Transverse colon (tissue), 4 donors: ENCODE measurements around the gene GSKIP. TPM values are rescaled to one million over a fixed set of nuclear protein-coding genes. Genes with fewer than 3 reads are reported as not detected.

Experiments used
- DNase-seq: peaks from one replicate; pipeline ENCODE4 v3.0.0-alpha.2; 2019
- H3K27ac ChIP-seq, 4 donors: fragments of 200-600 bp; sonication (generic); 2 replicates each; pipeline ENCODE4 v1.5.1; 2016 to 2018; ENCODE audit warnings: inconsistent platforms in 4 of 4
- H3K27me3 ChIP-seq: fragments of 200-600 bp; sonication (generic); 2 replicates; pipeline ENCODE4 v1.5.1; 2017; ENCODE audit warnings: inconsistent platforms
- H3K36me3 ChIP-seq, 4 donors: fragments of 200-600 bp; sonication (generic); 2 replicates each; pipeline ENCODE4 v1.5.1; 2017 to 2019; ENCODE audit warnings: inconsistent platforms in 4 of 4
- H3K4me1 ChIP-seq, 4 donors: fragments of 200-600 bp; sonication (generic); 2 replicates each; pipeline ENCODE4 v1.5.1; 2017 to 2020; ENCODE audit warnings: inconsistent platforms in 4 of 4
- H3K4me3 ChIP-seq, 4 donors: fragments of 200-600 bp; sonication (generic); 1 replicate in 1 of 4; 2 replicates in 3 of 4; pipeline versions ENCODE4 v1.5.1 to v1.6.1; 2017 to 2019; ENCODE audit warnings: inconsistent platforms in 4 of 4
- H3K9me3 ChIP-seq, 2 donors: fragments of 200-600 bp; sonication (generic); 2 replicates each; pipeline ENCODE4 v1.5.1; 2017 to 2019; ENCODE audit warnings: inconsistent platforms in 2 of 2
- CTCF ChIP-seq, 5 experiments: fragments of 200-600 bp in 3 of 5; fragments of 450-650 bp in 2 of 5; sonication (generic) in 3 of 5; IDR thresholded peaks; 1 replicate in 2 of 5; 2 replicates in 3 of 5; pipeline ENCODE4 v1.5.1; 2016 to 2017; ENCODE audit warnings: antibody characterized with exemption in 5 of 5, inconsistent platforms in 3 of 5, mild to moderate bottlenecking in 2 of 5, moderate library complexity in 1 of 5
- EP300 ChIP-seq: sonication (generic); formaldehyde crosslinking; IDR thresholded peaks from one replicate; pipeline ENCODE4 v1.6.1; 2017; ENCODE audit warnings: antibody characterized with exemption, low read depth
- POLR2A ChIP-seq: fragments of 450-650 bp; IDR thresholded peaks from one replicate; pipeline ENCODE4 v1.6.1; 2016; ENCODE audit warnings: antibody characterized with exemption, mild to moderate bottlenecking, moderate library complexity
- POLR2AphosphoS5 ChIP-seq, 3 donors: sonication (generic); formaldehyde crosslinking; IDR thresholded peaks; one replicate each; pipeline ENCODE4 v1.6.1; 2016; ENCODE audit warnings: antibody characterized with exemption in 3 of 3
- WGBS, 2 donors: methylation state at CpG; one replicate each; pipeline ENCODE4 v1.1.5; 2018; ENCODE audit warnings: low coverage in 1 of 2; 5-methylcytosine and 5-hydroxymethylcytosine counted together
- in situ Hi-C, 4 donors: fragments of 200-750 bp; cut with MboI; loops; one replicate each; pipeline versions ENCODE4 v1.15.0 to v1.15.1; 2017; ENCODE audit warnings: low sequenced_read_pairs in 3 of 4, low pct_ligation_motif_present in 1 of 4, low pct_unique_long_range_greater_than_20kb in 1 of 4
- intact Hi-C: fragments of 100-400 bp; cut with DNase I; formaldehyde crosslinking; loops from one replicate; pipeline ENCODE4 v1.15.1; 2023; ENCODE audit warnings: low total_unique reads
- total RNA-seq, 4 donors: library from RNA; depleted of rRNA; stranded (reverse); fragments of >200 nt; gene quantifications; one replicate each; pipeline ENCODE4 v1.1.0, GENCODE V29; 2016

GSKIP gene
- total RNA-seq, 4 donors from 2014 or later, result 41.0 to 151 (median 64.9) TPM

GRCh38 chr14:96357216-96357615 lies 6.1 kb upstream of the GSKIP start:
- H3K9me3 ChIP-seq, result no peaks in the 10 kb centered on the region
- H3K36me3 ChIP-seq, result no peaks in the 10 kb centered on the region
- TF ChIP-seq EP300 (no peak), POLR2A (no peak), POLR2AphosphoS5 (IDR thresholded peaks at IDR 0.05) (no peak), CTCF (IDR thresholded peaks at IDR 0.05) (no peak)
- in situ Hi-C loops (no loop called here), intact Hi-C loops (no loop called here)
- no peak for DNase-seq
- 86 to 94% methylated on average over 3 of the region's 3 CpGs for WGBS, 2 donors
- no peak overlapping the region for H3K27ac ChIP-seq
- peaks cover 5 to 30% (median 16%) of the 10 kb centered on the region in 4 donors for H3K4me1 ChIP-seq
- H3K4me3 ChIP-seq, result no peak overlapping the region
- H3K27me3 ChIP-seq, result no peaks in the 10 kb centered on the region

DNA sequence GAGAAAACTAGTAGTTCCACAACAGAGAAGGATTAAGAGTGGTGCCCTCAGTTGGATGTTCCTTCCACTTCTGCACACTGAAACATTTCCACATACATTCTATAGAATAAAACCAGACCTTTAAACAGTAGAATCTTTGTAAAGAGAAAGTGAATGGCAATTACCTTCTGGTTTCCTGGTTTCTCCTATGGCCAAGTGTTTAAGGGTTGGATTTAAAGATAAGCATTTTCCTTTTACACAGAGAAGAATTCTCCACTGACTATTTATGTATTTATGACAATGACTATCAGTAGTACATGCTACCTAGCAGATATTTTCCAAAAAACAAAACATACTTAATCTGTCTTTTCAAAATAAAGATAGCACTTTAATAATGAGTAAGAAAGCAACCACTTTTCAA lies 3.4 kb upstream of the GSKIP start:
- H3K27ac ChIP-seq, result peak overlapping the region in 2 of 4 donors; percentile 8 to 36
- in situ Hi-C loops (no loop called here), intact Hi-C loops (no loop called here)
- peaks cover 9 to 35% (median 17%) of the 10 kb centered on the region in 4 donors for H3K4me1 ChIP-seq
- H3K9me3 ChIP-seq, result no peaks in the 10 kb centered on the region
- no peaks in the 10 kb centered on the region for H3K27me3 ChIP-seq
- no peaks in the 10 kb centered on the region for H3K36me3 ChIP-seq
- H3K4me3 ChIP-seq, result no peak overlapping the region
- DNase-seq, result no peak
- TF ChIP-seq POLR2AphosphoS5 (IDR thresholded peaks at IDR 0.05), result no peak
- no peak for TF ChIP-seq EP300

DNA sequence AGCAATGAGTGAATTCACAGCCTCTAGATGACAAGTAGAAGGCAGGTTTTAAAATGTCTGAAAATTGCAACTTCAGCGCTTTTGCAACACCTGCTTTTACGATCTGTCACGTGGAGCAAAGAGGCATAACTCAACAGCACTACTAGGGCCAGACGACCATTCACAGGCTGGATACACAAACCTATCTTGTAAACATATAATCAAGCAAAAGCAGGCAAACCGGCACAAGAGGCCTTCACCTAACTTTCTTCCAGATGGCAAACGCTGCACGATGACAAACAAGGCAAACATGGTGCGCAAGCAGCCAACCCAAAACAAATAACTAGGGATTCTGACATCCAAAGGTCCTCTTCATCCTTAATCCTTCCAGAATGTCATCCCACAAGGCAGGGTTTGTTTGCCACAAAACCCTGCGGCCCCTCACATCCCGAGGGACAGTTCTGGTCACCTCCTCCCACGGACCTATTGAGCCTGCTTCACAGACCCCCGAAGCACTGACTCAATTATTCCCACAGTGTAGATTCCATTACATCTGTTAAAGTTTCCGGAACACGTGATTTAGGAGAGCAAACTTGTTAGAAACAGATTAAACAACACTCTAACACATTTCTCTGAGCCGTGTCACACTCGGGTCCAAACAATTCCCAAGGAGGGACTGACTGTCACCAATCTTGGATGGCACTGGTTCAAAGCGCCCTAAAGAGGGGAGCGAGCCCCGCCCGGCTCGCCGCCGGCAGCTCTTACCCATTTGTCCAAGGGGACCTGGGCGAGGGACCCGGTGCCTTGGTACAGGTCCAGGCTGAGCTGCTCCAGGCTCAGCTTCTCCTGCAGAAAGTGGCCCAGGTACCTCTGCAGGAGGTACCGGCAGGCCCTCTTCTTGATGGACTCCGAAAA lies 1.0 kb upstream of the GSKIP start:
- no peaks in the 10 kb centered on the region for H3K9me3 ChIP-seq
- in situ Hi-C loops, result no loop called here
- peaks cover 9 to 55% (median 28%) of the 10 kb centered on the region in 4 donors for H3K4me1 ChIP-seq
- 0 to 1% methylated on average over 4 to 27 of the region's 27 CpGs for WGBS, 2 donors
- peak; percentile 68 for DNase-seq
- H3K36me3 ChIP-seq, result no peaks in the 10 kb centered on the region
- intact Hi-C loops, result no loop called here
- peak overlapping the region; percentile 70 to 98 (median 92) for H3K4me3 ChIP-seq
- H3K27ac ChIP-seq, result peak overlapping the region; percentile 94 to 98 (median 97)
- H3K27me3 ChIP-seq, result no peaks in the 10 kb centered on the region
- TF ChIP-seq POLR2A (peak; percentile 77), EP300 (no peak), CTCF (IDR thresholded peaks at IDR 0.05) (peak in 1 of 5 experiments; percentile 9), POLR2AphosphoS5 (IDR thresholded peaks at IDR 0.05) (peak; percentile 75 to 82 (median 75))

- in situ Hi-C loops, result no loop called here
- WGBS, 2 donors, result 1% methylated on average over 36 of the region's 38 CpGs; no CpG with 5 or more reads in 1 of the 2 donors
- H3K9me3 ChIP-seq, result no peaks in the 10 kb centered on the region
- H3K36me3 ChIP-seq, result no peaks in the 10 kb centered on the region
- TF ChIP-seq POLR2A, result peak; percentile 78
- no peak for TF ChIP-seq EP300
- peak; percentile 49 to 73 (median 71) for TF ChIP-seq POLR2AphosphoS5 (IDR thresholded peaks at IDR 0.05)
- TF ChIP-seq CTCF (IDR thresholded peaks at IDR 0.05), result no peak
- intact Hi-C loops, result no loop called here
- H3K4me1 ChIP-seq, result peaks cover 9 to 55% (median 28%) of the 10 kb centered on the region in 4 donors
- peak overlapping the region; percentile 94 to 98 (median 97) for H3K27ac ChIP-seq
- H3K27me3 ChIP-seq, result no peaks in the 10 kb centered on the region
- peak overlapping the region; percentile 68 to 98 (median 92) for H3K4me3 ChIP-seq
- peak; percentile 79 for DNase-seq
Measured at GRCh38 chr14:96363751-96364336, 518 bp downstream of the GSKIP start.
